SK-N-SH treated with all-trans-retinoic acid at 6 μM for 48 hours (cell line): ENCODE measurements around the gene TACR2.

Experiments used
- GLIS3 ChIP-seq: fragments of 250-450 bp; sonication (Bioruptor Pico); IDR thresholded peaks from 2 replicates; pipeline ENCODE4 v1.5.0; 2020; ENCODE audit warnings: mild to moderate bottlenecking, moderate library complexity
- ISL1 ChIP-seq: fragments of 250-450 bp; sonication (Bioruptor Pico); IDR thresholded peaks from 2 replicates; pipeline ENCODE4 v2.1.2; 2022; ENCODE audit warnings: mild to moderate bottlenecking, moderate library complexity
- ZFP3 ChIP-seq: fragments of 250-450 bp; sonication (Bioruptor Pico); IDR thresholded peaks from 2 replicates; pipeline ENCODE4 v1.5.0; 2020; ENCODE audit warnings: mild to moderate bottlenecking, moderate library complexity
- ZNF8 ChIP-seq: fragments of 450-650 bp; formaldehyde crosslinking; IDR thresholded peaks from 2 replicates; pipeline ENCODE4 v1.5.0; 2020; ENCODE audit warnings: mild to moderate bottlenecking, moderate library complexity

DNA sequence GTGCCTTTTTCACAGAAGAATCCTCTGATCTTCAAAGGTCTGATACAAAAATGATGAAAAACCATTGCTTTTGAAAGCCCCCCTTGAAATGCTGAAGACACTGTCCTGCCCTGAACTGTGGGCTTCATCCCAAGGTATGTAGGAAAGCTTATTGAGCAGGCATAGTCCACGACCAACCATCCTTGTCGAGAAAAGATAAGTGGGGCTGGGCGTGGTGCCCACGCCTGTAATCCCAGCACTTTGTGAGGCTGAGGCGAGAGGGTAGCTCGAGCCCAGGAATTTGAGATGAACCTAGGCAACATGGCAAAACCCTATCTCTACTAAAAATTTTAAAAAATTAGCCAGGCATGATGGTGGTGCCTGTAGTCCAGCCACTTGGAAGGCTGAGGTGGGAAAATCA is 25.6 kb downstream of the TACR2 start:
- no peak for TF ChIP-seq GLIS3 (CRISPR knock-in tag)
- no peak for TF ChIP-seq ZNF8
- TF ChIP-seq ISL1 (CRISPR knock-in tag) = no peak
- TF ChIP-seq ZFP3 = no peak
